Measurements from ENCODE around the gene DHPS. TPM values are rescaled to one million over a fixed set of nuclear protein-coding genes. Genes with fewer than 3 reads are reported as not detected.
A peak's percentile ranks its signal among the peaks of the same experiment; 100 is the strongest.

DHPS gene
- total and polyA plus RNA-seq, 4 donors = 65.0 to 80.8 (median 74.7) TPM

GRCh38 chr19:12696366-12697335 is 15.0 kb upstream of the DHPS start, which contains the start of gene FBXW9:
FBXW9 (minus strand) TSS chr19:12696631; CDS start chr19:12696581, 50 bp downstream.
- Histone ChIP-seq H3K4me1 (ENCODE audit: control insufficient read depth in 5 of 5, insufficient read depth in 5 of 5, low read length in 5 of 5) (peaks cover 0 to 9% (median 3%) of the 10 kb centered on the region in 5 donors), H3K36me3 (ENCODE audit: control insufficient read depth in 4 of 4, insufficient read depth in 4 of 4, low read length in 4 of 4) (peaks cover 4 to 21% (median 7%) of the 10 kb centered on the region in 4 donors), H3K27me3 (ENCODE audit: control insufficient read depth in 3 of 3, insufficient read depth in 3 of 3, low read length in 2 of 3) (no peaks in the 10 kb centered on the region), H3K27ac (ENCODE audit: low read depth in 1 of 2, low read length in 1 of 2) (peak within 1 kb of the TSS; percentile 80 to 89), H3K9ac (ENCODE audit: insufficient read depth in 1 of 2, low read length in 2 of 2) (peak within 1 kb of the TSS; percentile 76 to 89), H3K9me3 (ENCODE audit: control insufficient read depth in 4 of 4, insufficient read depth in 3 of 4, low read length in 3 of 4) (no peaks in the 10 kb centered on the region), H3K4me3 (peak within 1 kb of the TSS; percentile 92)
- ATAC-seq (ENCODE audit: insufficient read depth, low FRiP score) (peak; percentile 88), DNase-seq (peak; percentile 97 to 98 (median 98))
- WGBS, 2 donors = 6 to 7% methylated on average over 54 to 59 of the region's 59 CpGs
- no peak for TF ChIP-seq CTCF (IDR thresholded peaks at IDR 0.05; ENCODE audit: control extremely low read depth, extremely low read depth)

GRCh38 chr19:12695997-12696365 is 14.3 kb upstream of the DHPS start:
- ATAC-seq (ENCODE audit: insufficient read depth, low FRiP score) = peak; percentile 3
- H3K4me3 ChIP-seq = peak overlapping the region; percentile 92
- H3K36me3 ChIP-seq (ENCODE audit: control insufficient read depth in 4 of 4, insufficient read depth in 4 of 4, low read length in 4 of 4) = peaks cover 1 to 17% (median 5%) of the 10 kb centered on the region in 4 donors
- no peak for TF ChIP-seq CTCF (IDR thresholded peaks at IDR 0.05; ENCODE audit: control extremely low read depth, extremely low read depth)
- no peaks in the 10 kb centered on the region for H3K27me3 ChIP-seq (ENCODE audit: control insufficient read depth in 3 of 3, insufficient read depth in 3 of 3, low read length in 2 of 3)
- peak overlapping the region in 1 of 2 donors; percentile 80 for H3K27ac ChIP-seq (ENCODE audit: low read depth in 1 of 2, low read length in 1 of 2)
- WGBS, 2 donors = 4% methylated on average over 36 of the region's 36 CpGs
- no peaks in the 10 kb centered on the region for H3K9me3 ChIP-seq (ENCODE audit: control insufficient read depth in 4 of 4, insufficient read depth in 3 of 4, low read length in 3 of 4)
- peaks cover 0 to 9% (median 3%) of the 10 kb centered on the region in 5 donors for H3K4me1 ChIP-seq (ENCODE audit: control insufficient read depth in 5 of 5, insufficient read depth in 5 of 5, low read length in 5 of 5)
- no peak overlapping the region for H3K9ac ChIP-seq (ENCODE audit: insufficient read depth in 1 of 2, low read length in 2 of 2)
- no peak for DNase-seq

GRCh38 chr19:12695514-12695913 is 13.8 kb upstream of the DHPS start:
- Histone ChIP-seq H3K27ac (ENCODE audit: low read depth in 1 of 2, low read length in 1 of 2) (no peak overlapping the region), H3K4me3 (no peak overlapping the region), H3K4me1 (ENCODE audit: control insufficient read depth in 5 of 5, insufficient read depth in 5 of 5, low read length in 5 of 5) (peaks cover 0 to 9% (median 3%) of the 10 kb centered on the region in 5 donors), H3K9me3 (ENCODE audit: control insufficient read depth in 4 of 4, insufficient read depth in 3 of 4, low read length in 3 of 4) (no peaks in the 10 kb centered on the region), H3K27me3 (ENCODE audit: control insufficient read depth in 3 of 3, insufficient read depth in 3 of 3, low read length in 2 of 3) (no peaks in the 10 kb centered on the region), H3K36me3 (ENCODE audit: control insufficient read depth in 4 of 4, insufficient read depth in 4 of 4, low read length in 4 of 4) (peaks cover 0 to 12% (median 5%) of the 10 kb centered on the region in 4 donors), H3K9ac (ENCODE audit: insufficient read depth in 1 of 2, low read length in 2 of 2) (no peak overlapping the region)
- ATAC-seq (ENCODE audit: insufficient read depth, low FRiP score) (no peak), DNase-seq (no peak)
- 87 to 93% methylated on average over 1 of the region's 1 CpG for WGBS, 2 donors
- TF ChIP-seq CTCF (IDR thresholded peaks at IDR 0.05; ENCODE audit: control extremely low read depth, extremely low read depth) = no peak
